ENCODE data around the gene PRDX5. TPM values are rescaled to one million over a fixed set of nuclear protein-coding genes. Genes with fewer than 3 reads are reported as not detected.

PRDX5 gene
- total RNA-seq, 1 experiment from 2014 or later, result 228 TPM

- Histone ChIP-seq H3K23me2 (ENCODE audit: insufficient read length, low read depth, low read length, poor library complexity, severe bottlenecking) (peaks cover 17% of the 10 kb centered on the region), H3K4ac (ENCODE audit: low read depth, low read length) (no peak overlapping the region), H4K20me1 (ENCODE audit: control insufficient read depth, insufficient read depth, insufficient read length) (peaks cover 3% of the 10 kb centered on the region), H3K4me2 (ENCODE audit: insufficient read depth, insufficient read length, low read length) (peak overlapping the region; percentile 49), H4K5ac (ENCODE audit: insufficient read length, low read depth, low read length) (no peak overlapping the region), H3T11ph (ENCODE audit: low read length) (no peak overlapping the region), H3K9me3 (ENCODE audit: control insufficient read depth, low read depth, low read length) (no peaks in the 10 kb centered on the region), H2AK5ac (ENCODE audit: insufficient read length, low read length) (no peak overlapping the region), H3K27me3 (ENCODE audit: insufficient read depth, low read length) (no peaks in the 10 kb centered on the region), H3K27ac (ENCODE audit: insufficient read length, low read depth, low read length) (no peak overlapping the region), H3K9ac (ENCODE audit: extremely low read depth, insufficient read length, low read length) (no peak overlapping the region), H3K14ac (ENCODE audit: insufficient read depth, low read length) (no peak overlapping the region), H2BK15ac (ENCODE audit: low read depth, low read length) (no peak overlapping the region), H2BK20ac (ENCODE audit: low read depth, low read length, poor library complexity, severe bottlenecking) (no peak overlapping the region), H3K79me2 (ENCODE audit: insufficient read depth, low read length) (no peaks in the 10 kb centered on the region), H3K79me1 (ENCODE audit: insufficient read depth, low read depth, low read length, poor library complexity, severe bottlenecking) (no peaks in the 10 kb centered on the region), H4K8ac (replicated peaks; ENCODE audit: insufficient read length, low read depth, low read length) (no peak overlapping the region), H2BK120ac (ENCODE audit: low read depth, low read length, poor library complexity, severe bottlenecking) (no peak overlapping the region), H3K18ac (ENCODE audit: insufficient read length, low read depth, low read length) (no peak overlapping the region), H3K4me1 (ENCODE audit: insufficient read depth, low read length) (no peaks in the 10 kb centered on the region; the same call in 1 of the 2 replicates), H2BK5ac (ENCODE audit: insufficient read length, low read length) (no peak overlapping the region), H3K56ac (ENCODE audit: insufficient read length, low read depth, low read length) (no peak overlapping the region), H2AFZ (ENCODE audit: low read length) (no peak overlapping the region), H4K91ac (ENCODE audit: insufficient read length, low read depth, low read length) (no peak overlapping the region), H2BK12ac (ENCODE audit: insufficient read length, low read depth, low read length) (no peak overlapping the region), H3K23ac (ENCODE audit: insufficient read length, low read depth, low read length) (no peak overlapping the region)
- Mint-ChIP-seq H3K4me1 (peaks cover 7 to 33% of the 10 kb centered on the region in 2 experiments), H3K9me3 (no peaks in the 10 kb centered on the region), H3K27me3 (ENCODE audit: low read depth) (peaks cover 18% of the 10 kb centered on the region), H3K27ac (no peak overlapping the region; a peak in 1 of 7 replicates), H3K4me3 (peak overlapping the region; percentile 49 to 84), H3K36me3 (ENCODE audit: insufficient read depth in 1 of 3, low read depth in 3 of 3) (0 out of 7 replicates have a peak, but pooled peaks cover 0 to 2% (median 0%) of the 10 kb centered on the region in 3 experiments)
- TF ChIP-seq CTCF (conservative IDR thresholded peaks at IDR 0.05), result no peak
- DNase-seq, result peak; percentile 64
- WGBS (ENCODE audit: extremely low coverage, insufficient read length, low lambda C conversion rate), result no CpG with 5 or more reads among the region's 29 CpGs
These were observed 25.2 kb downstream of the PRDX5 start for GRCh38 chr11:64342869-64343745.
